Osteoblast (primary cell): ENCODE results near the gene ZNF526. TPM values are rescaled to one million over a fixed set of nuclear protein-coding genes. Genes with fewer than 3 reads are reported as not detected.

Experiments used
- DNase-seq: peaks from one replicate; pipeline ENCODE4 v3.0.0; 2011; ENCODE audit warnings: low spot score, mixed read lengths; ENCODE audit not compliant: insufficient read length; ENCODE audit errors: missing footprints
- H2AFZ ChIP-seq: 2 replicates; pipeline ENCODE4 v1.6.0; 2011; ENCODE audit warnings: mild to moderate bottlenecking, low read length
- H3K27ac ChIP-seq: 2 replicates; pipeline ENCODE4 v1.5.1; 2011; ENCODE audit warnings: mild to moderate bottlenecking, low read depth, low read length, moderate library complexity
- H3K27me3 ChIP-seq: 2 replicates; pipeline ENCODE4 v1.6.0; 2012; ENCODE audit warnings: mild to moderate bottlenecking, control low read depth, inconsistent platforms, low read length, moderate library complexity; ENCODE audit not compliant: insufficient read depth
- H3K36me3 ChIP-seq: 2 replicates; pipeline ENCODE4 v1.5.1; 2011; ENCODE audit warnings: mild to moderate bottlenecking, low read length, control low read depth, moderate library complexity; ENCODE audit not compliant: insufficient read depth
- H3K4me1 ChIP-seq: 2 replicates; pipeline ENCODE4 v1.5.1; 2011; ENCODE audit warnings: mild to moderate bottlenecking, low read length, control low read depth, moderate library complexity; ENCODE audit not compliant: insufficient read depth
- H3K4me2 ChIP-seq: 2 replicates; pipeline ENCODE4 v1.6.0; 2011; ENCODE audit warnings: mild to moderate bottlenecking, low read length; ENCODE audit not compliant: insufficient read depth
- H3K4me3 ChIP-seq: fragments of 200-600 bp; sonication (generic); 3 replicates; pipeline ENCODE4 v1.5.1; 2012; ENCODE audit warnings: mild to moderate bottlenecking, low read length, inconsistent platforms; ENCODE audit not compliant: insufficient read depth
- H3K79me2 ChIP-seq: 2 replicates; pipeline ENCODE4 v1.6.0; 2012; ENCODE audit warnings: mild to moderate bottlenecking, low read length, control low read depth, inconsistent platforms; ENCODE audit not compliant: insufficient read depth
- H3K9me3 ChIP-seq: 2 replicates; pipeline ENCODE4 v1.5.1; 2011; ENCODE audit warnings: low read depth, low read length, control low read depth
- H4K20me1 ChIP-seq: 2 replicates; pipeline ENCODE4 v1.6.0; 2012; ENCODE audit warnings: mild to moderate bottlenecking, low read length, control low read depth; ENCODE audit not compliant: insufficient read depth
- CTCF ChIP-seq: IDR thresholded peaks from 2 replicates; pipeline ENCODE4 v1.5.1; 2011; ENCODE audit warnings: mild to moderate bottlenecking, low read depth, low read length, moderate library complexity; ENCODE audit errors: extremely low read depth
- total RNA-seq: library from RNA; depleted of rRNA; stranded (reverse); fragments of >200 nt; gene quantifications from 2 replicates; pipeline ENCODE4 v1.2.3, GENCODE V29; 2012

ZNF526 gene
- total RNA-seq, 1 donor, result 11.9 TPM

GRCh38 chr19:42268704-42269477 lies 48.8 kb downstream of the ZNF526 start, which contains the start of gene CIC:
Gene CIC, plus strand, starts transcription at chr19:42269252. Its CDS starts 2,532 bp downstream, at chr19:42271784.
- H3K27ac ChIP-seq, result peak within 1 kb of the TSS; percentile 100
- TF ChIP-seq CTCF, result no peak
- no peaks in the 10 kb centered on the region for H3K9me3 ChIP-seq
- H2AFZ ChIP-seq, result peak within 1 kb of the TSS; percentile 99
- peaks cover 28% of the 10 kb centered on the region for H3K4me1 ChIP-seq
- H4K20me1 ChIP-seq, result peaks cover 7% of the 10 kb centered on the region
- H3K4me3 ChIP-seq, result peak within 1 kb of the TSS; percentile 92
- H3K27me3 ChIP-seq, result no peaks in the 10 kb centered on the region
- peak within 1 kb of the TSS; percentile 100 for H3K4me2 ChIP-seq
- peaks cover 44% of the 10 kb centered on the region for H3K79me2 ChIP-seq
- H3K36me3 ChIP-seq, result peaks cover 14% of the 10 kb centered on the region
- DNase-seq, result peak; percentile 99

- Histone ChIP-seq H2AFZ (no peak overlapping the region), H3K9me3 (no peaks in the 10 kb centered on the region), H3K27ac (peak overlapping the region; percentile 94), H3K36me3 (peaks cover 22% of the 10 kb centered on the region), H4K20me1 (peaks cover 15% of the 10 kb centered on the region), H3K79me2 (peaks cover 52% of the 10 kb centered on the region), H3K27me3 (no peaks in the 10 kb centered on the region), H3K4me3 (peak overlapping the region; percentile 89), H3K4me1 (peaks cover 30% of the 10 kb centered on the region), H3K4me2 (peak overlapping the region; percentile 100)
- no peak for TF ChIP-seq CTCF
- DNase-seq, result no peak
Observed at GRCh38 chr19:42269478-42270345, 49.6 kb downstream of the ZNF526 start.

GRCh38 chr19:42270346-42271044 lies 50.4 kb downstream of the ZNF526 start:
- peaks cover 22% of the 10 kb centered on the region for H4K20me1 ChIP-seq
- peak; percentile 98 for DNase-seq
- H3K27ac ChIP-seq, result peak overlapping the region; percentile 94
- H3K27me3 ChIP-seq, result no peaks in the 10 kb centered on the region
- peaks cover 60% of the 10 kb centered on the region for H3K79me2 ChIP-seq
- no peak overlapping the region for H2AFZ ChIP-seq
- TF ChIP-seq CTCF, result no peak
- peaks cover 34% of the 10 kb centered on the region for H3K4me1 ChIP-seq
- peak overlapping the region; percentile 100 for H3K4me2 ChIP-seq
- H3K9me3 ChIP-seq, result no peaks in the 10 kb centered on the region
- H3K36me3 ChIP-seq, result peaks cover 26% of the 10 kb centered on the region
- peak overlapping the region; percentile 89 for H3K4me3 ChIP-seq
